Right lobe of liver (tissue), 4 donors: ENCODE data around the gene BOLA1.

Experiments used
- CTCF ChIP-seq, 4 donors: fragments of 200-600 bp in 3 of 4; fragments of 450-650 bp in 1 of 4; IDR thresholded peaks; one replicate each; pipeline versions ENCODE4 v1.5.1 to v1.8.0; 2016 to 2022; ENCODE audit warnings: antibody characterized with exemption in 4 of 4, mild to moderate bottlenecking in 2 of 4
- POLR2A ChIP-seq: fragments of 450-650 bp; IDR thresholded peaks from one replicate; pipeline ENCODE4 v1.6.1; 2017; ENCODE audit warnings: antibody characterized with exemption, mild to moderate bottlenecking
- donor health status: DM: no; HTN: no; CAD: no.
- donor health status: DM: no; HTN: no; CAD: no.
- donor health status: DM: no; HTN: yes; CAD: no.

DNA sequence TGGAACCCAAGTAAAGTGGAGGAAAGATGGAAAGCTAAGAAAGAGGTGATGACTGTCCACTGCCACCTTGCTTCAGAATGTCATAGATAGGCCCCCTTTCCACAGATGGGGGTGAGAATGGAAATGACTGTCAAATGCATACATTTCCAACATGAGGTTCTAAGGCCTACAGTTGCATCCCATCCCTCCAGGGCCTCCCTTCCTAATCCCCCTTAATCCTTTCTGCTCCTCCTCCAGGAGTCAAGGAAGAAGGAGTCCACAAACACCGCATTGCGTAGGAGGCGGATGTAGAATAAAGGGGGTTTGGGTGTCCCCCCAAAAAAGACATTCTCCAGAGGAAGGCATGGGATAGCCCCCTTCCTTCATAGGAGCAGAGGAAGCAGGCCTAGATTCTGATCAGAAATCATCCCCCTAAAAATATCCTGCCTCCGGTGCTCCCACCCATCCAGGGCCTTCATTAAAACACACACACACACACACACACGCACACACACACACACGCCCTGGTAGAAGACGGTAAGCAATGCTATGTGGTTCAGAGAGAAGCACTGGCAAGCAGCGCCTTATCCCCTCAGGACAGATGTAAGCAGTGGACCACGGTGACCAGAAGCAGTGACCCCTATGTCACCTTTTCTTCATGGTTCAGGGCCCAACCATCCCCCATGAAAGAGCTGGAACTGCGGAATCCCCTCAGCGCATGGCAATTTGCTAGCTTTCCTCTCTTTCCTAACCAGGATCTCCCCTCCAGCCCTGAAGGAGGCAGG, 16.2 kb downstream of the BOLA1 start:
- TF ChIP-seq CTCF (IDR thresholded peaks at IDR 0.05) (no peak), POLR2A (no peak)
